Calu3 (cell line): Measurements from ENCODE around the gene THAP4. TPM values are rescaled to one million over a fixed set of nuclear protein-coding genes. Genes with fewer than 3 reads are reported as not detected.
A peak's percentile ranks its signal among the peaks of the same experiment; 100 is the strongest.

Source experiments
- BruUV-seq: library from RNA; stranded (reverse); fragments of 400-500 nt; replicated peaks from 2 replicates; lab custom pipeline; 2021; lab: Mats Ljungman, UMichigan
- CTCF ChIA-PET: fragments of 300-600 bp; sonication (Branson Sonifier 250); formaldehyde crosslinking; loops from one replicate; lab custom pipeline; 2022; ENCODE audit warnings: antibody characterized with exemption; lab: Charles Lee
- DNase-seq: peaks from one replicate; pipeline ENCODE4 v3.0.0; 2022
- H3K27ac Mint-ChIP-seq: one replicate; pipeline ENCODE4 v1.8.0; 2022; ENCODE audit warnings: mixed read lengths; ENCODE audit not compliant: unreplicated experiment
- H3K27me3 Mint-ChIP-seq: one replicate; pipeline ENCODE4 v1.8.0; 2022; ENCODE audit warnings: mixed read lengths; ENCODE audit not compliant: unreplicated experiment
- H3K36me3 Mint-ChIP-seq: one replicate; pipeline ENCODE4 v1.8.0; 2022; ENCODE audit warnings: mild to moderate bottlenecking, moderate library complexity, mixed read lengths; ENCODE audit not compliant: insufficient read depth, unreplicated experiment
- H3K4me1 Mint-ChIP-seq: one replicate; pipeline ENCODE4 v1.8.0; 2022; ENCODE audit warnings: mild to moderate bottlenecking, low read depth, mixed read lengths; ENCODE audit not compliant: unreplicated experiment
- H3K4me3 Mint-ChIP-seq: one replicate; pipeline ENCODE4 v1.8.0; 2022; ENCODE audit warnings: mild to moderate bottlenecking, low read depth, moderate library complexity, mixed read lengths; ENCODE audit not compliant: unreplicated experiment
- H3K9me3 Mint-ChIP-seq: one replicate; pipeline ENCODE4 v1.8.0; 2022; ENCODE audit warnings: low read depth, mixed read lengths; ENCODE audit not compliant: unreplicated experiment
- CTCF ChIP-seq: fragments of 200-600 bp; IDR thresholded peaks from one replicate; pipeline ENCODE4 v1.8.0; 2022; ENCODE audit warnings: antibody characterized with exemption; ENCODE audit not compliant: unreplicated experiment
- intact Hi-C: fragments of 100-400 bp; cut with micrococcal nuclease; formaldehyde crosslinking; loops from one replicate; pipeline ENCODE4 v1.10.0; 2022; ENCODE audit not compliant: unreplicated experiment
- total RNA-seq: library from RNA; stranded (reverse); gene quantifications from 2 replicates; pipeline ENCODE4 v1.2.3, GENCODE V29; 2022

Gene THAP4
- total RNA-seq, 1 experiment from 2014 or later = 57.5 TPM

GRCh38 chr2:241629762-241630435 is 7.1 kb downstream of the THAP4 start:
- H3K4me3 Mint-ChIP-seq = no peak overlapping the region
- intact Hi-C loops = no loop called here

GRCh38 chr2:241627675-241628074 is 9.3 kb downstream of the THAP4 start:
- Mint-ChIP-seq H3K27ac (no peak overlapping the region), H3K4me1 (peaks cover 20% of the 10 kb centered on the region)

More at GRCh38 chr2:241629762-241630435, 7.1 kb downstream of the THAP4 start:
- no peak for TF ChIP-seq CTCF
- CTCF ChIA-PET = interaction anchor here (0.7 kb wide), 1 partner anchor 88 kb away, joined by 6 read pairs; no protein-coding TSS in a partner anchor
- no peaks in the 10 kb centered on the region for H3K27me3 Mint-ChIP-seq
- no peak overlapping the region for H3K27ac Mint-ChIP-seq
- DNase-seq = no peak
- H3K9me3 Mint-ChIP-seq = no peaks in the 10 kb centered on the region
- H3K36me3 Mint-ChIP-seq = peaks cover 63% of the 10 kb centered on the region
- peaks cover 20% of the 10 kb centered on the region for H3K4me1 Mint-ChIP-seq
- BruUV-seq = no TSS peak

GRCh38 chr2:241620419-241620769 is 16.6 kb downstream of the THAP4 start:
- peaks cover 19% of the 10 kb centered on the region for H3K4me1 Mint-ChIP-seq
- H3K4me3 Mint-ChIP-seq = no peak overlapping the region
- H3K36me3 Mint-ChIP-seq = peaks cover 25% of the 10 kb centered on the region
- BruUV-seq = no TSS peak
- CTCF ChIA-PET = no interaction called here
- peak overlapping the region; percentile 1 for H3K27ac Mint-ChIP-seq
- no peaks in the 10 kb centered on the region for H3K9me3 Mint-ChIP-seq
- TF ChIP-seq CTCF = no peak
- peak; percentile 42 for DNase-seq
- intact Hi-C loops = no loop called here
- no peaks in the 10 kb centered on the region for H3K27me3 Mint-ChIP-seq

More at GRCh38 chr2:241627675-241628074, 9.3 kb downstream of the THAP4 start:
- peaks cover 42% of the 10 kb centered on the region for H3K36me3 Mint-ChIP-seq
- CTCF ChIA-PET = no interaction called here
- DNase-seq = no peak
- BruUV-seq = no TSS peak
- no peaks in the 10 kb centered on the region for H3K9me3 Mint-ChIP-seq
- intact Hi-C loops = no loop called here
- TF ChIP-seq CTCF = no peak
- H3K4me3 Mint-ChIP-seq = no peak overlapping the region
- no peaks in the 10 kb centered on the region for H3K27me3 Mint-ChIP-seq

- H3K9me3 Mint-ChIP-seq = no peaks in the 10 kb centered on the region
- no peaks in the 10 kb centered on the region for H3K27me3 Mint-ChIP-seq
- H3K4me1 Mint-ChIP-seq = peaks cover 19% of the 10 kb centered on the region
- no TSS peak for BruUV-seq
- CTCF ChIA-PET = no interaction called here
- intact Hi-C loops = no loop called here
- DNase-seq = no peak
- TF ChIP-seq CTCF = no peak
- peak overlapping the region; percentile 1 for H3K27ac Mint-ChIP-seq
- H3K36me3 Mint-ChIP-seq = peaks cover 21% of the 10 kb centered on the region
- no peak overlapping the region for H3K4me3 Mint-ChIP-seq
These were observed 17.1 kb downstream of the THAP4 start for GRCh38 chr2:241619597-241620418.
